ENCODE measurements around the gene LRRD1. TPM values are rescaled to one million over a fixed set of nuclear protein-coding genes. Genes with fewer than 3 reads are reported as not detected.

The LRRD1 gene
- 0.28 and 0.30 TPM in 2 replicates for total RNA-seq

GRCh38 chr7:92178928-92179924 lies at the start of gene LRRD1:
TSS of gene LRRD1 (minus strand) at chr7:92179142. CDS start at chr7:92165202, 13,940 bp downstream.

GRCh38 chr7:92134271-92135051 lies 44.5 kb downstream of the LRRD1 start, which contains the start of gene CYP51A1:
TSS of gene CYP51A1 (minus strand) at chr7:92134477. CDS start at chr7:92134364, 113 bp downstream.

Other genes starting within 250 kb of the LRRD1 start
- gene AKAP9, start 238.3 kb downstream of the LRRD1 start, total RNA-seq, result 56.7 and 69.9 TPM in 2 replicates
- 222 and 275 TPM in 2 replicates for gene CYP51A1, start 44.7 kb downstream of the LRRD1 start, total RNA-seq
- 48.4 and 52.3 TPM in 2 replicates for gene KRIT1, start 66.8 kb upstream of the LRRD1 start, total RNA-seq
- 60.6 and 65.1 TPM in 2 replicates for gene ANKIB1, start 66.8 kb upstream of the LRRD1 start, total RNA-seq

All from smooth muscle cell of the umbilical artery (primary cell).